NCI-H1436 (cell line): ENCODE results near the gene YWHAG.
"Not testable (repeated sequence)": the region's sequence is repeated elsewhere in the genome, so short reads cannot be mapped to it uniquely, and the experiment has no call there.

Source experiments
- DNase-seq: peaks from one replicate; lab custom pipeline; 2025; lab: John Stamatoyannopoulos, UW

Gene YWHAG

GRCh38 chr7:76377186-76377918 lies 18.6 kb upstream of the YWHAG start:
- DNase-seq = no peak

GRCh38 chr7:76375251-76375650 lies 16.5 kb upstream of the YWHAG start:
- DNase-seq = no peak

- no peak for DNase-seq
Measured at GRCh38 chr7:76372984-76373833, 14.4 kb upstream of the YWHAG start.

- no peak for DNase-seq
Measured at GRCh38 chr7:76371396-76371795, 12.6 kb upstream of the YWHAG start.

- DNase-seq = no peak
Measured at GRCh38 chr7:76369018-76369417, 10.2 kb upstream of the YWHAG start.

GRCh38 chr7:76368190-76368589 lies 9.4 kb upstream of the YWHAG start:
- no peak for DNase-seq

GRCh38 chr7:76364198-76364584 lies 5.4 kb upstream of the YWHAG start:
- DNase-seq = no peak

GRCh38 chr7:76363754-76364153 lies 5.0 kb upstream of the YWHAG start:
- DNase-seq = not testable (repeated sequence)

GRCh38 chr7:76359978-76360638 lies 1.3 kb upstream of the YWHAG start:
- DNase-seq = no peak

GRCh38 chr7:76359111-76359977 lies 553 bp upstream of the YWHAG start:
- DNase-seq = peak; percentile 99

- DNase-seq = peak; percentile 51
Measured at GRCh38 chr7:76358011-76358480, 745 bp downstream of the YWHAG start.

GRCh38 chr7:76357475-76358010 lies 1.2 kb downstream of the YWHAG start:
- no peak for DNase-seq

- peak; percentile 38 for DNase-seq
Measured at GRCh38 chr7:76356823-76357222, 2.0 kb downstream of the YWHAG start.

GRCh38 chr7:76356115-76356514 lies 2.7 kb downstream of the YWHAG start:
- no peak for DNase-seq

- DNase-seq = no peak
Measured at GRCh38 chr7:76354981-76355730, 3.6 kb downstream of the YWHAG start.

GRCh38 chr7:76354516-76354915 lies 4.3 kb downstream of the YWHAG start:
- no peak for DNase-seq

- no peak for DNase-seq
Measured at GRCh38 chr7:76353744-76354143, 5.0 kb downstream of the YWHAG start.

- DNase-seq = no peak
Measured at GRCh38 chr7:76352193-76352592, 6.6 kb downstream of the YWHAG start.

- DNase-seq = no peak
Measured at GRCh38 chr7:76351372-76351771, 7.4 kb downstream of the YWHAG start.

- DNase-seq = no peak
Measured at GRCh38 chr7:76349313-76349885, 9.4 kb downstream of the YWHAG start.
